HepG2 (cell line): ENCODE results near the gene CDK3. TPM values are rescaled to one million over a fixed set of nuclear protein-coding genes. Genes with fewer than 3 reads are reported as not detected.

Experiments
- EP300 ChIP-seq, 3 experiments: sonication (generic) in 1 of 3; formaldehyde crosslinking in 1 of 3; IDR thresholded peaks; 2 replicates each; pipeline versions ENCODE4 v1.5.1 to v1.6.1; 2011 to 2020; ENCODE audit warnings: low read depth in 2 of 3, low read length in 2 of 3, borderline replicate concordance in 1 of 3, improper control_type of control experiment in 1 of 3, mild to moderate bottlenecking in 1 of 3, missing genetic modification reagents in 1 of 3, moderate library complexity in 1 of 3
- GZF1 ChIP-seq: sonication (generic); formaldehyde crosslinking; IDR thresholded peaks from 2 replicates; pipeline ENCODE4 v1.5.1; 2020; ENCODE audit warnings: mild to moderate bottlenecking, missing genetic modification reagents
- HDAC1 ChIP-seq: sonication (generic); formaldehyde crosslinking; IDR thresholded peaks from 2 replicates; pipeline ENCODE4 v1.5.1; 2020; ENCODE audit warnings: mild to moderate bottlenecking, missing genetic modification reagents
- ISL2 ChIP-seq: sonication (generic); formaldehyde crosslinking; IDR thresholded peaks from 2 replicates; pipeline ENCODE4 v1.5.0; 2020; ENCODE audit warnings: missing genetic modification reagents
- MEIS2 ChIP-seq: sonication (generic); formaldehyde crosslinking; IDR thresholded peaks from 2 replicates; pipeline ENCODE4 v1.9.0; 2021; ENCODE audit warnings: mild to moderate bottlenecking, missing genetic modification reagents
- NFIC ChIP-seq: IDR thresholded peaks from 2 replicates; pipeline ENCODE4 v1.6.1; 2012; ENCODE audit warnings: mild to moderate bottlenecking, low read length, inconsistent platforms
- ZMAT3 ChIP-seq: sonication (generic); formaldehyde crosslinking; conservative IDR thresholded peaks from 2 replicates; pipeline ENCODE4 v1.7.0; 2021; ENCODE audit warnings: missing genetic modification reagents
- ZNF816 ChIP-seq: sonication (generic); formaldehyde crosslinking; IDR thresholded peaks from 2 replicates; pipeline ENCODE4 v1.8.0; 2022; ENCODE audit warnings: missing genetic modification reagents, mild to moderate bottlenecking, borderline replicate concordance
- polyA plus RNA-seq, 8 experiments: library from polyadenylated mRNA; depleted of rRNA in 3 of 8; stranded (reverse) in 7 of 8; unstranded in 1 of 8; fragments of >200 nt; fragmentation: Illumina TruSeq in 4 of 8; extraction: Trizol in 4 of 8; gene quantifications; 2 replicates each; pipeline versions ENCODE4 v1.2.1 to v1.2.3, GENCODE V29; 2011 to 2016; ENCODE audit warnings: low read depth in 4 of 8, missing spikeins in 1 of 8, mixed read lengths in 1 of 8; ENCODE audit not compliant: insufficient read depth in 1 of 8
- total RNA-seq, 5 experiments: library from RNA; depleted of rRNA; stranded (reverse); fragments of >200 nt; fragmentation: Illumina TruSeq; extraction: Trizol; gene quantifications; 2 replicates each; pipeline ENCODE4 v1.2.3, GENCODE V29; 2016; ENCODE audit warnings: low read depth in 1 of 5
- TF ChIP-seq, protein P1 (sequence below), 2 experiments: sonication (generic) in 1 of 2; formaldehyde crosslinking in 1 of 2; IDR thresholded peaks; 2 replicates each; pipeline versions ENCODE4 v1.5.1 to v1.6.1; 2011 to 2020; ENCODE audit warnings: borderline replicate concordance in 1 of 2, low read depth in 1 of 2, low read length in 1 of 2, mild to moderate bottlenecking in 1 of 2, missing genetic modification reagents in 1 of 2, moderate library complexity in 1 of 2
- TF ChIP-seq, protein P2 (sequence below): sonication (generic); formaldehyde crosslinking; IDR thresholded peaks from 2 replicates; pipeline ENCODE4 v1.4.0; 2020; ENCODE audit warnings: mild to moderate bottlenecking, missing genetic modification reagents
- TF ChIP-seq, protein P3 (sequence below): sonication (generic); formaldehyde crosslinking; conservative IDR thresholded peaks from 2 replicates; pipeline ENCODE4 v1.5.0; 2020; ENCODE audit warnings: missing genetic modification reagents
- TF ChIP-seq, protein P4 (sequence below): sonication (generic); formaldehyde crosslinking; IDR thresholded peaks from 2 replicates; pipeline ENCODE4 v1.5.0; 2020; ENCODE audit warnings: missing genetic modification reagents
- TF ChIP-seq, protein P5 (sequence below): sonication (generic); formaldehyde crosslinking; IDR thresholded peaks from 2 replicates; pipeline ENCODE4 v1.5.0; 2020; ENCODE audit warnings: missing genetic modification reagents
- TF ChIP-seq, protein P6 (sequence below): sonication (generic); formaldehyde crosslinking; IDR thresholded peaks from 2 replicates; pipeline ENCODE4 v1.4.0; 2020; ENCODE audit warnings: missing genetic modification reagents

Gene CDK3
- total and polyA plus RNA-seq, 2 of the 13 experiments (the other 11 are each of a cell fraction or from before 2014, with no cell fraction given) = 5.8 to 11.4 TPM

DNA sequence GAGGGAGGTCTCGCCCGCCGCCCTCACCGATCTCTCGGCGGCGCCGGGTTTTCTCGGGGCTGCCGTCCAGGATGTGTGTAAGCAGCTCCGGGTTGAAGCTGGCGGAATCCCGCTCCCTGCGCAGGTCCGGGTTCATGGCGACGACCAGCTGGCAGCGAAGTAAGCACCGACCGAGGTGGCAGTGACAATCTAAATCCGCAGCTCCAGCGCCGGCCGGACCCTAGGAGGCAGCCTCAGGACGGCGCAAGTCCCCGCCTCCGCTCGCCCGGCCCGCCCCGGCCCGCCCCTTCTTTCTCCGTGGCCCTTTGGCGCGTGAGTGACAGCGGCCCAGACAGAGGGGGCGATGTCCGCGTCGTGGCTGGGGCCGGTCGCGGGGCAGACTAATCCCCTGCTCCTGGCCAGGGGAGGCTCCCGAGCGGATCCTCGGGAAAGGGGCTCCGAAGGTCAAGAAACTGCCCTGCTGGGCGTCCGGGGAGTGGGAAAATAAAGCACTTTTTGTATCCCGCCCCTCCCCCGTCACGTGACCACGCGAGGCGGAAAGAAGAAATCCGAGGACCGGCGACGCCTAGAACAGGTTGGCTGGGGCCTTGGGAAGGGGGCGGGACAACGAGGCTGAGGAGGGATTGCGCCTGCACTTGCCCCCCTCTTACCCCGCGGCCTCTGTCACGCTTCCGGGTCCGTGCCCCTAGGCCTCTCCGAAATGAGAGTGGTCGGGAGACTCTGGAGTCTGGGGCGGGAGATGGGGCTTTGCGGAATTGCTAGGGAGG is 21.5 kb upstream of the CDK3 start, which contains the start of the genes ACOX1 and TEN1 (continued):
- TF ChIP-seq, protein P1, sequence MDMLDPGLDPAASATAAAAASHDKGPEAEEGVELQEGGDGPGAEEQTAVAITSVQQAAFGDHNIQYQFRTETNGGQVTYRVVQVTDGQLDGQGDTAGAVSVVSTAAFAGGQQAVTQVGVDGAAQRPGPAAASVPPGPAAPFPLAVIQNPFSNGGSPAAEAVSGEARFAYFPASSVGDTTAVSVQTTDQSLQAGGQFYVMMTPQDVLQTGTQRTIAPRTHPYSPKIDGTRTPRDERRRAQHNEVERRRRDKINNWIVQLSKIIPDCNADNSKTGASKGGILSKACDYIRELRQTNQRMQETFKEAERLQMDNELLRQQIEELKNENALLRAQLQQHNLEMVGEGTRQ (IDR thresholded peaks at IDR 0.05; ENCODE audit: low read depth, low read length) = peak; percentile 97
- TF ChIP-seq, protein P1 (CRISPR knock-in tag; IDR thresholded peaks at IDR 0.05; ENCODE audit: borderline replicate concordance) = peak; percentile 99; the same call in 1 of the 2 replicates
- TF ChIP-seq, protein P2, sequence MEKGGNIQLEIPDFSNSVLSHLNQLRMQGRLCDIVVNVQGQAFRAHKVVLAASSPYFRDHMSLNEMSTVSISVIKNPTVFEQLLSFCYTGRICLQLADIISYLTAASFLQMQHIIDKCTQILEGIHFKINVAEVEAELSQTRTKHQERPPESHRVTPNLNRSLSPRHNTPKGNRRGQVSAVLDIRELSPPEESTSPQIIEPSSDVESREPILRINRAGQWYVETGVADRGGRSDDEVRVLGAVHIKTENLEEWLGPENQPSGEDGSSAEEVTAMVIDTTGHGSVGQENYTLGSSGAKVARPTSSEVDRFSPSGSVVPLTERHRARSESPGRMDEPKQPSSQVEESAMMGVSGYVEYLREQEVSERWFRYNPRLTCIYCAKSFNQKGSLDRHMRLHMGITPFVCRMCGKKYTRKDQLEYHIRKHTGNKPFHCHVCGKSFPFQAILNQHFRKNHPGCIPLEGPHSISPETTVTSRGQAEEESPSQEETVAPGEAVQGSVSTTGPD = peak; percentile 63; the same call in 1 of the 2 replicates
- TF ChIP-seq GZF1 (CRISPR knock-in tag) (peak; percentile 79), EP300 (IDR thresholded peaks at IDR 0.05; ENCODE audit: low read depth in 2 of 2, low read length in 2 of 2) (peak; percentile 12 to 52; a peak in 3 of 4 replicates), EP300 (CRISPR knock-in tag; IDR thresholded peaks at IDR 0.05; ENCODE audit: borderline replicate concordance) (peak; percentile 59), ISL2 (CRISPR knock-in tag) (peak; percentile 81), ZNF816 (CRISPR knock-in tag) (peak; percentile 98; the same call in 1 of the 2 replicates), NFIC (peak; percentile 73; the same call in 1 of the 2 replicates), ZMAT3 (CRISPR knock-in tag) (peak; percentile 78), MEIS2 (CRISPR knock-in tag) (peak; percentile 89), HDAC1 (CRISPR knock-in tag) (peak; percentile 98)
- TF ChIP-seq, protein P3, sequence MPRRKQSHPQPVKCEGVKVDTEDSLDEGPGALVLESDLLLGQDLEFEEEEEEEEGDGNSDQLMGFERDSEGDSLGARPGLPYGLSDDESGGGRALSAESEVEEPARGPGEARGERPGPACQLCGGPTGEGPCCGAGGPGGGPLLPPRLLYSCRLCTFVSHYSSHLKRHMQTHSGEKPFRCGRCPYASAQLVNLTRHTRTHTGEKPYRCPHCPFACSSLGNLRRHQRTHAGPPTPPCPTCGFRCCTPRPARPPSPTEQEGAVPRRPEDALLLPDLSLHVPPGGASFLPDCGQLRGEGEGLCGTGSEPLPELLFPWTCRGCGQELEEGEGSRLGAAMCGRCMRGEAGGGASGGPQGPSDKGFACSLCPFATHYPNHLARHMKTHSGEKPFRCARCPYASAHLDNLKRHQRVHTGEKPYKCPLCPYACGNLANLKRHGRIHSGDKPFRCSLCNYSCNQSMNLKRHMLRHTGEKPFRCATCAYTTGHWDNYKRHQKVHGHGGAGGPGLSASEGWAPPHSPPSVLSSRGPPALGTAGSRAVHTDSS = no peak
- TF ChIP-seq, protein P4, sequence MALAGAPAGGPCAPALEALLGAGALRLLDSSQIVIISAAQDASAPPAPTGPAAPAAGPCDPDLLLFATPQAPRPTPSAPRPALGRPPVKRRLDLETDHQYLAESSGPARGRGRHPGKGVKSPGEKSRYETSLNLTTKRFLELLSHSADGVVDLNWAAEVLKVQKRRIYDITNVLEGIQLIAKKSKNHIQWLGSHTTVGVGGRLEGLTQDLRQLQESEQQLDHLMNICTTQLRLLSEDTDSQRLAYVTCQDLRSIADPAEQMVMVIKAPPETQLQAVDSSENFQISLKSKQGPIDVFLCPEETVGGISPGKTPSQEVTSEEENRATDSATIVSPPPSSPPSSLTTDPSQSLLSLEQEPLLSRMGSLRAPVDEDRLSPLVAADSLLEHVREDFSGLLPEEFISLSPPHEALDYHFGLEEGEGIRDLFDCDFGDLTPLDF (CRISPR knock-in tag) = peak; percentile 70; the same call in 1 of the 2 replicates
- TF ChIP-seq, protein P5, sequence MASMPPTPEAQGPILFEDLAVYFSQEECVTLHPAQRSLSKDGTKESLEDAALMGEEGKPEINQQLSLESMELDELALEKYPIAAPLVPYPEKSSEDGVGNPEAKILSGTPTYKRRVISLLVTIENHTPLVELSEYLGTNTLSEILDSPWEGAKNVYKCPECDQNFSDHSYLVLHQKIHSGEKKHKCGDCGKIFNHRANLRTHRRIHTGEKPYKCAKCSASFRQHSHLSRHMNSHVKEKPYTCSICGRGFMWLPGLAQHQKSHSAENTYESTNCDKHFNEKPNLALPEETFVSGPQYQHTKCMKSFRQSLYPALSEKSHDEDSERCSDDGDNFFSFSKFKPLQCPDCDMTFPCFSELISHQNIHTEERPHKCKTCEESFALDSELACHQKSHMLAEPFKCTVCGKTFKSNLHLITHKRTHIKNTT (CRISPR knock-in tag) = 0 out of 2 replicates have a peak, but pooled peaks have one; percentile 10
- TF ChIP-seq, protein P6, sequence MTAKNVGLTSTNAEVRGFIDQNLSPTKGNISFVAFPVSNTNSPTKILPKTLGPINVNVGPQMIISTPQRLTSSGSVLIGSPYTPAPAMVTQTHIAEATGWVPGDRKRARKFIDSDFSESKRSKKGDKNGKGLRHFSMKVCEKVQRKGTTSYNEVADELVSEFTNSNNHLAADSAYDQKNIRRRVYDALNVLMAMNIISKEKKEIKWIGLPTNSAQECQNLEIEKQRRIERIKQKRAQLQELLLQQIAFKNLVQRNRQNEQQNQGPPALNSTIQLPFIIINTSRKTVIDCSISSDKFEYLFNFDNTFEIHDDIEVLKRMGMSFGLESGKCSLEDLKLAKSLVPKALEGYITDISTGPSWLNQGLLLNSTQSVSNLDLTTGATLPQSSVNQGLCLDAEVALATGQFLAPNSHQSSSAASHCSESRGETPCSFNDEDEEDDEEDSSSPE (CRISPR knock-in tag) = peak; percentile 67
